H54 (cell line): ENCODE data around the gene FKBP15.
A peak's percentile ranks its signal among the peaks of the same experiment; 100 is the strongest.
"Not testable (repeated sequence)": the region's sequence is repeated elsewhere in the genome, so short reads cannot be mapped to it uniquely, and the experiment has no call there.

ENCODE experiments used
- DNase-seq: peaks from one replicate; pipeline ENCODE4 v3.0.0; 2011; ENCODE audit warnings: low spot score, mixed read lengths; ENCODE audit not compliant: insufficient read length
- FAIRE-seq: peaks from 3 replicates; lab custom pipeline; 2011; peaks lifted over from hg19 to GRCh38; lab: Jason Lieb, UNC
- POLR2A ChIP-seq: IDR thresholded peaks from 2 replicates; pipeline ENCODE4 v1.6.1; 2011; ENCODE audit warnings: low read depth, mild to moderate bottlenecking, low read length

FKBP15 gene

DNA sequence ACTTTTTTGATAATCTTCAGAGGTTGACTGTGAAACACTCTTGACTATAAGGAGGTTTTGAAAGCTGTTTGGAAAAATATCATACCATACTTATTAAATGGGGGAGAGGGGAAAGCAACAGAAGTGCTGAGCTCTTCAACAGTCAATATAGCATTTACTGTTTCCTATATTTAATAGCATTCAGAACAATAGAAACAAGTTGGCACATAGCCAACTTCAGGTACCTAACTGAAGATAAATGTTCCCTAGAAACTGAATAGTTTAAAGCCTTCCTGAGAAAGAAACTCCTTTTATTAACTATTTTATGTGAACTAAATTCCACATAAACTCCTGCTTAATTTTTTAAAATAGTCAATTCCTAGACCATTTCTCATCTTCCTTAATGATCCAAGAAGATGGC, 26.6 kb upstream of the FKBP15 start:
- FAIRE-seq = no peak

GRCh38 chr9:113246928-113247327, 25.9 kb upstream of the FKBP15 start:
- FAIRE-seq (no peak), DNase-seq (no peak)
- no peak for TF ChIP-seq POLR2A

More for the DNA sequence above, 26.6 kb upstream of the FKBP15 start:
- no peak for TF ChIP-seq POLR2A
- DNase-seq = no peak

DNA sequence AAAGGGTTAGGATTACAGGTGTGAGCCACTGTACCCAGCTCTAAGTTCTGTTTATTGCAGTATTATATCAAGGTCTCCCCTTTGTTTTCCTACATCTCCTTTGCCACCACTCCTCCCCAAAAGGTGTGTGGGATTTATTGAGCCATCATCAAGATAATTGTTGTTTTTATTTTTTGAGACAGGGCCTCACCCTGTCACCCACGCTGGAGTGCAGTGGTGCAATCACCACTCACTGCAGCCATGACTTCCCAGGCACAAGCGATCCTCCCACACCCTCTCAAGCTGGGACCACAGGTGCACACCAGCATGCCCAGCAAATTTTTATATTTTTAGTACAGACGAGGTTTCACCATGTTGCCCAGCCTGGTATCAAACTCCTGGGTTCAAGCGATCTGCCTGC, 24.8 kb upstream of the FKBP15 start:
- FAIRE-seq = no peak
- TF ChIP-seq POLR2A = no peak

DNA sequence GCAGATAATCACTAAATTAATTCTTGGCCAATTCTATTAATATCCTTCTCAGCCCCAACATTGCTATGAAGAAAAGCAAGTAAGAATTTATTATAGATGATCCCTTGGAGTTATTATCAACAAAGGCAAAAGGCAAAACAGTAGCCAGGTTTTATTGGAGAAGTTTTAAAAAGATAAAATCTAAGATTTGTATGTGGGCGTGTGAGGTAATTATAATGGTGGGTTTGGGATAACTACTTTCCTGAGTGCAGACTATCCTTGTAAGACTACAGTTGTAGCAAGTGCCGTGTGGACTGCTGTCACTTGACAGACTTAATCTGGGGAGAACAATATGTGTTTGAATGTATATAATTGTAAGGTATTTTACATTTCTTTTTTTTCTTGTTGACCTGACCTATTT, 23.5 kb upstream of the FKBP15 start:
- TF ChIP-seq POLR2A = no peak
- no peak for FAIRE-seq

More for the DNA sequence above, 24.8 kb upstream of the FKBP15 start:
- DNase-seq = no peak

DNA sequence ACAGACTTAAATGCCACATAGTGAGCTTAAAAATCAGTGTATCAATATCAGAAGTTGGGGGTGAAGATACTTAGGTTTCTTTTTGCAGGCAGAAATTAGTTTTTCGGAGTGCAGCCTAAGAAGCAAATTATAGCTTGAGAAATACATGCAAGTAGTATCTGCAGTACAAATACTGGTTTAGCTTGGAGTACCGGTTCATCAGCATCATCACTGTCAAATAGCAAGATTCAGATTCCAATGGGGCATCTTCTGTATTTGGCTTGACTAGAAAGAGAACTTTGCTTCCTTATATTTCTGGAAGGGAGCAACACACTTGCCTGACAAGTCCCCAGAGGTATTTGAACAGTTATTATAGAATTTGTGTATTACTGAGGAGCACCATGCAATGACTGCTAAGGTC, 20.1 kb upstream of the FKBP15 start:
- TF ChIP-seq POLR2A = no peak
- no peak for DNase-seq
- FAIRE-seq = no peak

More for the DNA sequence above, 23.5 kb upstream of the FKBP15 start:
- no peak for DNase-seq

- no peak for FAIRE-seq
- DNase-seq = no peak
- no peak for TF ChIP-seq POLR2A
These were observed 17.8 kb upstream of the FKBP15 start for GRCh38 chr9:113238859-113239232.

- TF ChIP-seq POLR2A = no peak
- DNase-seq = no peak
- FAIRE-seq = no peak
These were observed 17.3 kb upstream of the FKBP15 start for GRCh38 chr9:113238202-113238858.

DNA sequence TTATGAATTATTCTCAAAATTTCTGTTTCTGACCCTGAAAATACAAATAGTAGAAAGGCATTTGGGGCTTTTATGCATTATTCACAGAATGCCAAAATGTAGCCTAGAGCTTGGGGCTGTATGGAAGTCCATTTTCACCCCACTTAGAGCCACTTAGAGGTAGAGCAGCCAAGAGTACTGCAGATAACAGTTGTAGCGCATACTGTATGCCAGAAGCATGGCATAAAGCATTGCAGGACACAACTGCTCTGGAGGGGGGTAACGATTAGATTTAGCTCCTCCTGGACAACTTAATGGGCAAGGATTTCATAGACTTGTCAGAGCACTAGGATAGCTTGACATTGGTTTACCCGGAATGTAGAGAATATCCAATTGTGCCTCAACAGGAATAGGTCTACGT, 15.9 kb upstream of the FKBP15 start:
- no peak for TF ChIP-seq POLR2A
- FAIRE-seq = no peak

DNA sequence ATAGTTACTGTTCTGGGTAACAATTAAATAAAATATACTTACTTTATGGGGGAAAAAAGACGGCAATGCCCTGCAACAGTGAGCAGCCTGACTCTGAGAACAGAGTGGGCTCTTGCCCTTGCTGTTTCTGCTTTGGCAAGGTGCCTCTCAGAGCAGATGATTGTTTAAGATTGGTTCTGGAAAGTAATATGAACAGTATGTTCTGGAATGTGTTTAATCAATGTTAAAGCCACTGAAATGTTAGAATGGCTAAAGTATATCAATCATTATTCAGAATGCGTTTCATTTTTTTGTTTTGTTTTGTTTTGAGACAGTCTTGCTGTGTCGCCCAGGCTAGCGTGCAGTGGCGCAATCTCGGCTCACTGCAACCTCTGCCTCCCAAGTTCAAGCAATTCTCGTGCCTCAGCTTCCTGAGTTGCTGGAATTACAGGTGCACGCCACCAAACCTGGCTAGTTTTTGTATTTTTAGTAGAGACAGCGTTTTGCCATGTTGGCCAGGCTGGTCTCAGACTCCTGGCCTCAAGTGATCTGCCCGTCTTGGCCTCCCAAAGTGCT, 14.7 kb upstream of the FKBP15 start:
- DNase-seq, FAIRE-seq: not testable (repeated sequence)

More for the DNA sequence above, 15.9 kb upstream of the FKBP15 start:
- DNase-seq = no peak

- DNase-seq = no peak
- FAIRE-seq = no peak
- TF ChIP-seq POLR2A = no peak
These were observed 10.6 kb upstream of the FKBP15 start for GRCh38 chr9:113231701-113232100.

GRCh38 chr9:113228130-113228665, 7.1 kb upstream of the FKBP15 start:
- TF ChIP-seq POLR2A = no peak
- DNase-seq (no peak), FAIRE-seq (no peak)

DNA sequence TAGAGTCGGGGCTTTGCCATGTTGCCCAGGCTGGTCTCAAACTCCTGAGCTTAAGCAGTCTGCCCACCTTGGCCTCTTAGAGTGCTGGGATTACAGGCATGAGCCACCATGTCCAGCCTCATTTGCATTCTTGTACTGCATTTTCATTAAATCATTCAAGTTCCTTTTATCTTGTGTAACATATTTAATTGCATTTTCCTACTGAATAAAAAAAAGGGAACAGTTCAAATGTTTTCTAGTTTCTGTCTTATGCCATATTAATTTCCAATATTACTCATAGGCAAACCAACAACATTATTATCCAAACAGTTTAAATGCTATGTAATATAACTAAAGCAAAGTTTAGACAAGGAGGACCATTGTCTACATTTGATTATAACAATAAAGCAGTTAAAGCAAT, 6.4 kb upstream of the FKBP15 start:
- FAIRE-seq (no peak), DNase-seq (no peak)
- no peak for TF ChIP-seq POLR2A

DNA sequence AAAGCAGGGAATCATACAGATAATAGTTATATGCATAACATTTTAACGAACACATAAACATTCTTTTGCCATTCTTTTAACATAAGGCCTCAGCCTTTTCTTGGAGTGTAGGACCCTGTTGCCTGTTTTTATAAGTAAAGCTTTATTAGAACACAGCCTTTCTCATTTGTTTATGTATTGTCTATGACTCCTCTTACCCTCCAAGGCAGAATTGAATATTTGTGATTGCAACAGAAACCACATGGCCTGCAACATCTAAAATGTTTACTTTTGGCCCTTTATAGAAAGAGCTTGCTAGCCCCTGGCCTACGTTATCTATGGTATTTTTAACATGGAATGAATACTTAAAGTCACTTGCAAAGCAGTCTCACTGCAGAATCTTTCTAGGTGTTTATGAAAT, 2.9 kb upstream of the FKBP15 start:
- TF ChIP-seq POLR2A = no peak
- FAIRE-seq = peak; percentile 6
- no peak for DNase-seq

GRCh38 chr9:113222482-113222841, 1.4 kb upstream of the FKBP15 start:
- DNase-seq = no peak
- peak; percentile 83 for FAIRE-seq
- no peak for TF ChIP-seq POLR2A
